GM10248 (cell line): Measurements from ENCODE around the gene RAB38.

Experiments used
- CTCF ChIA-PET: fragments of 300-600 bp; sonication (Branson Sonifier 250); formaldehyde crosslinking; extraction: SDS; loops from one replicate; lab custom pipeline; 2021; ENCODE audit warnings: antibody characterized with exemption; lab: Yijun Ruan, JAX
- POLR2A ChIA-PET: fragments of 350-650 bp; sonication (Branson Sonifier 250); formaldehyde crosslinking; extraction: SDS; loops from one replicate; lab custom pipeline; 2020; ENCODE audit warnings: antibody characterized with exemption; lab: Yijun Ruan, JAX
- DNase-seq: peaks from one replicate; pipeline ENCODE4 v3.0.0; 2012; ENCODE audit errors: extremely low spot score
- CTCF ChIP-seq: IDR thresholded peaks from 2 replicates; pipeline ENCODE4 v1.5.1; 2012; ENCODE audit warnings: mild to moderate bottlenecking, low read depth; ENCODE audit errors: extremely low read depth, missing control alignments, control extremely low read depth

RAB38 gene

GRCh38 chr11:88117281-88117858 lies 57.9 kb downstream of the RAB38 start:
- no peak for DNase-seq
- POLR2A ChIA-PET = no interaction called here
- CTCF ChIA-PET = interaction anchor here (1.9 to 2.7 kb wide), 2 partner anchors 10 to 24 kb away, joined by 5 to 8 read pairs; no protein-coding TSS in a partner anchor
- TF ChIP-seq CTCF = no peak

DNA sequence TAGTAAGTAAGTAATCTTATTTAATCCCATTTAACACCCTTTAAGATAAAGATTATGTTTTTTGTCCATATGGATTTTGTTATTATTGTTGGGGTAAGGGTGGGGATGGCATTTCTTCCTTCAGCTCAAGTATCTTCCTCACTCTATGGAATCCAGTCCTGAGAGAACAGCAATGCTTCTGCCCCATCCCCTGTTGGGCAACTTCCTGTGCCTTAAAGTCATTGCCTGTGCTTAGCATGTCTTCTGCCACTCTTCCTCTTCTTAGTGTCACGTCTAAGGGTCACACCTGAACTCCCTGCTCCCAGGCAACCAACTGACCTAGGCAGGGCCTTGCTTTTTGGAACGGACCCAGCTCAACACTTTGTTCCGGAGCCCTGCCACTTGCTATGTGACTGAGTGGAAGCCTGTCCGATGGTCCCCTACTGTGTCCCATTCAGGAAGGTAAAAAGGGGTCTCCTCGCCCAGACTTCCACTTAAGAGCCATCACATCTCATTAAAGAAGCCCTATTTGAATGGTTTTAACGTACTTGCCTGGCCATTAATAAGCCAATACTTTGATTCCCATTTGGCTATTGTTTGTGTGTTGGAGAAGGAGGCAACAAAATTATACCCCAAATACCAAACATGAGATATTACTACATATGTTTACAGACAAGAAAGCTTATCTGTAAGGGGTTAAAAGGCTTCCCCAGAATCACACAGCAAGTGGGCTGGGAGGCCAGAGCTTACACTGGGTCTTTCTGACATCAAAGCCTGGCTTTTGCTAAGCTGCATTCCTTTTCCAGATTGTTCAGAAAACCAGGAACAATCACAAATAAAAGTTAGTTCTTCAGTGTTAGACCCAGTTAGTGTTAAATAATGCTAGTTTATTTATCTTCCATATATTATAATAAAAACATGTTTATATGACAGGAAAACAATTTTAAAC lies 59.2 kb downstream of the RAB38 start:
- no peak for TF ChIP-seq CTCF
- no peak for DNase-seq
- CTCF ChIA-PET = interaction anchor here (1.2 to 2.7 kb wide), 3 partner anchors 9 to 25 kb away, joined by 3 to 8 read pairs (median 5); no protein-coding TSS in a partner anchor
- POLR2A ChIA-PET = no interaction called here

DNA sequence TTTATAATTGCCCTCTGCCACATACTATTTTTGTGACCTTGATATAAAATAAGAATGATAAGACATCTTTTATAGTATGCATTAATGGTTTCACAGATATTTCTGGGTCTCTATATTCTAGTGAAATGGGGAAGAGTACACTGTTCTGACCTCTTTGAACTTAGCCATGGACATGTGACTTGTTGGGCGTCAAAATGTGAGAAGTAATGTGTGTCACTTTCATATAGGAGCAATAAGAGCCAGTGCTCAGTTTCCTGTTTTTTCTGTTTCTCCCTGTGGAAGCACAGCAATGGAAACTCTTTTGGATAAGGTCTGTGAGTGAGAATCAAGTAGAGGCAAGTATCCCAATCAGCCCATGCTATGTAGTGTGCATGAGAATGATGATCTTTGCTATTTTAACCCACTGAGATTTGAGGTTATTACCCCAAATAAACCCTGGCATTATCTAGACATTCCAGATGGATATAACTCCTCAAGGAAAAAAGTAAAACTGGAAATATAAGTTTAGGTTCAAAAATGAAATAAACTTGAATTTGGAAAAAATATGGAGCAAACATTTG lies 60.7 kb downstream of the RAB38 start:
- no peak for DNase-seq
- CTCF ChIA-PET = interaction anchor here (1.2 kb wide), 1 partner anchor 10 kb away, joined by 3 read pairs; no protein-coding TSS in a partner anchor
- POLR2A ChIA-PET = no interaction called here
- no peak for TF ChIP-seq CTCF

DNA sequence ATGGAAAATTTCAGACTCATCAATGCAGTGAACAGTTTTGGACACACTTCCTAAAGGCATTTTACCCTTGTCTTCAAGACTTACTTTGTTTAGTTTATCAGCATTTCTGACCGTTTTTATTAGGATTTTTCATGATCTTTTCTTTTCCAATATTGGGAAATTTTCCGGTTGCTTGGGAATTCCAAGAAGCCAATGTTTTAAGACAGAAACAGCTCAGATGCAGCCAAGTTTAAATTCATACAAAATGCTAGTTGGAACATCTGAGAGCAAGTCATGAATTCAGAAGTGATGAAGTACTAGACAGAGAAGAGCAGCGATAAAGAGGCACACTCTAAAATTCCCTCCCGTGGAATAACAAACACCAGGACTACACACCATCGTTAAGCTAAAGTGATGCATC lies 68.6 kb downstream of the RAB38 start:
- ChIA-PET CTCF (interaction anchor here (1.0 to 2.4 kb wide), 9 partner anchors 10 to 445 kb away, joined by 3 to 9 read pairs (median 3); no protein-coding TSS in a partner anchor), POLR2A (no interaction called here)
- DNase-seq = no peak
- no peak for TF ChIP-seq CTCF

- ChIA-PET POLR2A (no interaction called here), CTCF (interaction anchor here (1.0 to 2.5 kb wide), 11 partner anchors 14 to 446 kb away, joined by 3 to 9 read pairs (median 3); partner anchors contain the start of gene RAB38)
- DNase-seq = no peak
- TF ChIP-seq CTCF = no peak
Observed at GRCh38 chr11:88105951-88106350, 69.3 kb downstream of the RAB38 start.

DNA sequence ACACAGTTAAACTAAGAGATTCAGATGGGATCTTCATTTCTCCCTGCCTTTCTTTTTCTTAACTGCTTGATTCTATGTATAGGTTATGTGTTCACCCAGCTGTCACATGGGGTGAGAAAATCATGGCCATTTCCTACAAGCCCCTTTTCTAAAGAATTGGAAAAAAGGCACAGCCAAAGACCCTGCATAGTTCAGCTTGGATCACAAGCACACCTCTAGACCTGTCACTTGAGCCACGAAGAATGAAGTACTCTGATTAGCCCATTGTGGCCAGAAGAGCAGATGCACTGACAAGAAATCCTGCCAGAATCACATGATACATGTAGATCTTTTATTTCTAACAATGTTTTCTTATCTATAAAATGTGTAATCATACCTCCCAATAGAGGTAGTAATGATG lies 69.7 kb downstream of the RAB38 start:
- CTCF ChIA-PET = interaction anchor here (1.1 to 2.5 kb wide), 7 partner anchors 15 to 446 kb away, joined by 3 to 9 read pairs (median 6); partner anchors contain the start of gene RAB38
- TF ChIP-seq CTCF = no peak
- POLR2A ChIA-PET = no interaction called here
- no peak for DNase-seq
